Uterus (tissue), 4 donors: ENCODE data around the gene SSX5. TPM values are rescaled to one million over a fixed set of nuclear protein-coding genes. Genes with fewer than 3 reads are reported as not detected.

Experiments
- small RNA-seq: library from RNA; depleted of rRNA; stranded (forward); fragments of <200 nt; gene quantifications from one replicate; pipeline ENCODE3, GENCODE V24; 2016
- total RNA-seq, 4 donors: library from RNA; depleted of rRNA in 3 of 4; stranded (reverse); fragments of >200 nt in 3 of 4; gene quantifications; one replicate each; pipeline versions ENCODE4 v1.1.0 to v1.2.4, GENCODE V29; 2014 to 2023
- donor health status: DM: yes; HTN: yes; CAD: no.

Gene SSX5
- total RNA-seq, 4 donors from 2014 or later, result not detected

Small RNAs within 50 kb of the gene (small RNA-seq; reads per million reads assigned to genes)
- gene AC245047.3, result not detected
- gene AC245047.7, result not detected
- gene RNA5SP503, result not detected
- not detected for gene RNU6-707P

Other genes starting within 250 kb of the SSX5 start
- 1 to 10 TPM; 3.2 to 8.4 (median 5.0) TPM for gene ZNF182, start 192.8 kb downstream of the SSX5 start, total RNA-seq
- gene SPACA5, start 189.8 kb downstream of the SSX5 start, total RNA-seq, result not detected
- gene ZNF630, start 125.2 kb downstream of the SSX5 start, total RNA-seq, result 1 to 10 TPM; 1.5 to 5.9 (median 4.3) TPM
- gene SPACA5B, start 66.2 kb downstream of the SSX5 start, total RNA-seq, result not detected
- not detected for gene SSX1, start 58.6 kb upstream of the SSX5 start, total RNA-seq
- gene SSX3, start 159.9 kb upstream of the SSX5 start, total RNA-seq, result not detected
- not detected for gene SSX4, start 186.7 kb upstream of the SSX5 start, total RNA-seq
- not detected for gene SSX4B, start 215.2 kb upstream of the SSX5 start, total RNA-seq